Fibroblast of lung (primary cell): ENCODE data around the gene PSPN. TPM values are rescaled to one million over a fixed set of nuclear protein-coding genes. Genes with fewer than 3 reads are reported as not detected.
"Not testable (repeated sequence)": the region's sequence is repeated elsewhere in the genome, so short reads cannot be mapped to it uniquely, and the experiment has no call there.

Experiments used
- DNase-seq, 2 donors: peaks; one replicate each; pipeline versions ENCODE4 v3.0.0 to v3.0.0-alpha.2; 2010; ENCODE audit warnings: low read depth in 2 of 2
- H2AFZ ChIP-seq: 2 replicates; pipeline ENCODE4 v1.5.1; 2012; ENCODE audit warnings: low read length, control low read depth, inconsistent platforms
- H3K27ac ChIP-seq: 2 replicates; pipeline ENCODE4 v1.5.1; 2011; ENCODE audit warnings: low read length, control low read depth; ENCODE audit not compliant: insufficient read depth
- H3K27me3 ChIP-seq: 2 replicates; pipeline ENCODE4 v1.5.1; 2011; ENCODE audit warnings: mild to moderate bottlenecking, low read length; ENCODE audit not compliant: control insufficient read depth, insufficient read depth
- H3K36me3 ChIP-seq: 2 replicates; pipeline ENCODE4 v1.5.1; 2011; ENCODE audit warnings: low read length; ENCODE audit not compliant: control insufficient read depth, insufficient read depth
- H3K4me1 ChIP-seq: 2 replicates; pipeline ENCODE4 v1.5.1; 2011; ENCODE audit warnings: low read length; ENCODE audit not compliant: control insufficient read depth, insufficient read depth; ENCODE audit errors: extremely low read depth
- H3K4me2 ChIP-seq: 2 replicates; pipeline ENCODE4 v1.5.1; 2011; ENCODE audit warnings: low read length, control low read depth; ENCODE audit not compliant: insufficient read depth; ENCODE audit errors: extremely low read depth
- H3K4me3 ChIP-seq, 4 experiments: fragments of 200-600 bp in 1 of 4; sonication (generic) in 1 of 4; replicated peaks in 1 of 4; 2 replicates each; pipeline ENCODE4 v1.5.1; 2011 to 2016; ENCODE audit warnings: low read length in 4 of 4, low read depth in 3 of 4, mild to moderate bottlenecking in 3 of 4, control low read depth in 2 of 4, inconsistent platforms in 1 of 4, mixed read lengths in 1 of 4; ENCODE audit not compliant: insufficient read depth in 1 of 4; ENCODE audit errors: control extremely low read depth in 1 of 4
- H3K79me2 ChIP-seq: 2 replicates; pipeline ENCODE4 v1.5.1; 2012; ENCODE audit warnings: mild to moderate bottlenecking, low read length, inconsistent platforms; ENCODE audit not compliant: control insufficient read depth, insufficient read depth
- H3K9ac ChIP-seq: 2 replicates; pipeline ENCODE4 v1.5.1; 2011; ENCODE audit warnings: mild to moderate bottlenecking, low read length, control low read depth; ENCODE audit not compliant: insufficient read depth
- H3K9me3 ChIP-seq: 2 replicates; pipeline ENCODE4 v1.5.1; 2012; ENCODE audit warnings: low read depth, low read length; ENCODE audit not compliant: control insufficient read depth, insufficient read depth
- H4K20me1 ChIP-seq: 2 replicates; pipeline ENCODE4 v1.5.1; 2011; ENCODE audit warnings: low read length; ENCODE audit not compliant: control insufficient read depth, insufficient read depth; ENCODE audit errors: extremely low read depth
- CTCF ChIP-seq, 2 donors: IDR thresholded peaks in 1 of 2; conservative IDR thresholded peaks in 1 of 2; 1 replicate in 1 of 2; 2 replicates in 1 of 2; pipeline ENCODE4 v1.5.1; 2011 to 2012; ENCODE audit warnings: low read length in 2 of 2, control low read depth in 1 of 2, inconsistent platforms in 1 of 2, low read depth in 1 of 2, mild to moderate bottlenecking in 1 of 2
- EZH2 ChIP-seq: IDR thresholded peaks from 2 replicates; pipeline ENCODE4 v1.5.1; 2012; ENCODE audit warnings: low read length, control low read depth, mild to moderate bottlenecking; ENCODE audit errors: missing control alignments
- polyA plus RNA-seq, 2 donors: library from polyadenylated mRNA; depleted of rRNA in 1 of 2; stranded (reverse) in 1 of 2; unstranded in 1 of 2; fragments of >200 nt; gene quantifications; 2 replicates each; pipeline ENCODE4 v1.2.1, GENCODE V29; 2011 to 2012; ENCODE audit warnings: missing spikeins in 1 of 2
- total RNA-seq: library from RNA; depleted of rRNA; stranded (reverse); fragments of >200 nt; gene quantifications from 2 replicates; pipeline ENCODE4 v1.2.1, GENCODE V29; 2014

Gene PSPN
- total and polyA plus RNA-seq, 2 donors (not counting 1 experiment from before 2014, with no cell fraction given), result 0.25 to 0.99 TPM

GRCh38 chr19:6406401-6406800 lies 30.7 kb upstream of the PSPN start:
- H3K9me3 ChIP-seq, result no peaks in the 10 kb centered on the region
- no peak for DNase-seq
- no peak for TF ChIP-seq CTCF (conservative IDR thresholded peaks at IDR 0.05 in 1 of 2, IDR thresholded peaks at IDR 0.05 in 1 of 2; ENCODE audit: low read depth in 1 of 2, low read length in 2 of 2)
- no peak for TF ChIP-seq EZH2

GRCh38 chr19:6402837-6403608 lies 27.3 kb upstream of the PSPN start:
- no peak for TF ChIP-seq CTCF (conservative IDR thresholded peaks at IDR 0.05 in 1 of 2, IDR thresholded peaks at IDR 0.05 in 1 of 2; ENCODE audit: low read depth in 1 of 2, low read length in 2 of 2)
- TF ChIP-seq EZH2, result no peak
- peak; percentile 64 to 76 for DNase-seq
- H3K27me3 ChIP-seq, result no peaks in the 10 kb centered on the region
- H3K4me2 ChIP-seq, result no peak overlapping the region
- H3K4me3 ChIP-seq, result no peak overlapping the region
- H2AFZ ChIP-seq, result peak overlapping the region; percentile 5
- no peaks in the 10 kb centered on the region for H4K20me1 ChIP-seq
- H3K79me2 ChIP-seq, result no peaks in the 10 kb centered on the region
- H3K4me1 ChIP-seq, result no peaks in the 10 kb centered on the region
- no peaks in the 10 kb centered on the region for H3K9me3 ChIP-seq
- no peak overlapping the region for H3K9ac ChIP-seq
- H3K36me3 ChIP-seq, result no peaks in the 10 kb centered on the region
- no peak overlapping the region for H3K27ac ChIP-seq

More at GRCh38 chr19:6406401-6406800, 30.7 kb upstream of the PSPN start:
- Histone ChIP-seq H3K9ac (no peak overlapping the region), H4K20me1 (no peaks in the 10 kb centered on the region), H3K79me2 (no peaks in the 10 kb centered on the region), H3K27me3 (no peaks in the 10 kb centered on the region), H2AFZ (no peak overlapping the region), H3K36me3 (no peaks in the 10 kb centered on the region), H3K4me1 (no peaks in the 10 kb centered on the region), H3K27ac (no peak overlapping the region), H3K4me3 (no peak overlapping the region), H3K4me2 (no peak overlapping the region)

- Histone ChIP-seq H3K79me2 (no peaks in the 10 kb centered on the region), H3K4me1 (no peaks in the 10 kb centered on the region), H3K4me3 (no peak overlapping the region), H3K27ac (no peak overlapping the region), H3K9me3 (no peaks in the 10 kb centered on the region), H4K20me1 (no peaks in the 10 kb centered on the region), H2AFZ (no peak overlapping the region), H3K4me2 (no peak overlapping the region), H3K9ac (no peak overlapping the region), H3K36me3 (no peaks in the 10 kb centered on the region), H3K27me3 (no peaks in the 10 kb centered on the region)
- no peak for DNase-seq
- no peak for TF ChIP-seq EZH2
- no peak for TF ChIP-seq CTCF (conservative IDR thresholded peaks at IDR 0.05 in 1 of 2, IDR thresholded peaks at IDR 0.05 in 1 of 2; ENCODE audit: low read depth in 1 of 2, low read length in 2 of 2)
Measured at GRCh38 chr19:6402058-6402457, 26.3 kb upstream of the PSPN start.

- not testable (repeated sequence) for DNase-seq, H3K4me3 ChIP-seq, H3K27me3 ChIP-seq
Measured at GRCh38 chr19:6400062-6400944, 24.6 kb upstream of the PSPN start.

More at GRCh38 chr19:6400062-6400944, 24.6 kb upstream of the PSPN start:
- not testable (repeated sequence) for H3K4me2 ChIP-seq, H3K79me2 ChIP-seq, H3K27ac ChIP-seq, H3K4me1 ChIP-seq, H3K9ac ChIP-seq, H3K9me3 ChIP-seq, H2AFZ ChIP-seq, H4K20me1 ChIP-seq, H3K36me3 ChIP-seq
